Measurements from ENCODE around the gene PPM1H. TPM values are rescaled to one million over a fixed set of nuclear protein-coding genes. Genes with fewer than 3 reads are reported as not detected.

Gene PPM1H
- total and polyA plus RNA-seq, 2 of the 8 experiments (the other 6 are each of a cell fraction or from before 2014, with no cell fraction given), result 16.4 to 36.1 TPM

GRCh38 chr12:62653304-62653703 is 281.6 kb downstream of the PPM1H start:
- Histone ChIP-seq H3K27me3 (replicated peaks in 1 of 4; ENCODE audit: control insufficient read depth in 3 of 4, extremely low read depth in 1 of 4, insufficient read depth in 3 of 4, low read length in 3 of 4) (peaks cover 7 to 22% (median 14%) of the 10 kb centered on the region in 4 experiments), H2BK20ac (ENCODE audit: low read length) (no peak overlapping the region), H4K91ac (replicated peaks; ENCODE audit: insufficient read length, low read length) (no peak overlapping the region), H3K18ac (ENCODE audit: extremely low read depth, low read length) (no peak overlapping the region), H3K79me2 (ENCODE audit: control insufficient read depth in 1 of 2, insufficient read depth in 2 of 2, low read length in 2 of 2) (no peaks in the 10 kb centered on the region), H3K4me2 (ENCODE audit: insufficient read depth in 1 of 2, low read depth in 2 of 2, low read length in 2 of 2) (peak overlapping the region; percentile 40 to 67; a peak in 3 of 4 replicates), H4K8ac (ENCODE audit: extremely low read depth, insufficient read depth, low read length) (no peak overlapping the region), H3K9ac (replicated peaks in 1 of 4; ENCODE audit: extremely low read depth in 1 of 4, low read depth in 3 of 4, low read length in 3 of 4) (no peak overlapping the region), H3K56ac (replicated peaks; ENCODE audit: insufficient read length, low read depth, low read length) (no peak overlapping the region), H2AFZ (ENCODE audit: low read length) (no peak overlapping the region), H2BK15ac (ENCODE audit: low read length) (no peak overlapping the region), H4K5ac (ENCODE audit: insufficient read length, low read depth, low read length) (no peak overlapping the region), H3K9me3 (ENCODE audit: insufficient read depth in 2 of 2, low read depth in 1 of 2, low read length in 1 of 2) (no peaks in the 10 kb centered on the region), H3K4ac (replicated peaks; ENCODE audit: insufficient read length, low read depth, low read length) (no peak overlapping the region), H2BK120ac (replicated peaks; ENCODE audit: low read depth, low read length) (no peak overlapping the region), H3K27ac (ENCODE audit: low read depth, low read length) (no peak overlapping the region), H2BK12ac (ENCODE audit: low read depth, low read length) (no peak overlapping the region), H3K4me3 (ENCODE audit: extremely low read depth in 1 of 4, insufficient read depth in 2 of 4, low read depth in 3 of 4, low read length in 4 of 4) (peak overlapping the region in 1 of 4 experiments; percentile 33; a peak in 2 of 8 replicates), H3K4me1 (replicated peaks in 1 of 4; ENCODE audit: control insufficient read depth in 3 of 4, insufficient read depth in 4 of 4, low read length in 3 of 4) (peaks cover 23 to 44% (median 36%) of the 10 kb centered on the region in 4 experiments), H3K23me2 (ENCODE audit: low read depth, low read length) (no peaks in the 10 kb centered on the region), H3K14ac (ENCODE audit: insufficient read length) (no peak overlapping the region), H3K36me3 (ENCODE audit: control insufficient read depth in 2 of 4, insufficient read depth in 4 of 4, low read length in 3 of 4) (no peaks in the 10 kb centered on the region), H3K79me1 (ENCODE audit: low read depth, low read length) (no peaks in the 10 kb centered on the region), H2AK5ac (ENCODE audit: low read depth, low read length) (no peak overlapping the region), H4K20me1 (replicated peaks in 1 of 2; ENCODE audit: control insufficient read depth in 1 of 2, insufficient read depth in 2 of 2, low read length in 2 of 2) (no peaks in the 10 kb centered on the region), H3K23ac (ENCODE audit: insufficient read length) (no peak overlapping the region), H2BK5ac (ENCODE audit: low read depth, low read length) (no peak overlapping the region)
- TF ChIP-seq EZH2 (IDR thresholded peaks at IDR 0.05; ENCODE audit: low read depth, low read length, severe bottlenecking), result peak; percentile 10
- no peak for TF ChIP-seq EP300 (IDR thresholded peaks at IDR 0.05; ENCODE audit: borderline replicate concordance in 1 of 2, low read depth in 2 of 2, low read length in 2 of 2)
- no peak for TF ChIP-seq SIX5 (IDR thresholded peaks at IDR 0.05; ENCODE audit: low read depth, low read length)
- TF ChIP-seq RXRA (IDR thresholded peaks at IDR 0.05; ENCODE audit: insufficient read depth, low read depth, low read length), result no peak
- DNase-seq (ENCODE audit: low read depth in 1 of 2, low spot score in 2 of 2) (no peak), FAIRE-seq (no peak)
- 41% methylated on average over 3 of the region's 3 CpGs; no CpG with 5 or more reads in 1 of the 2 experiments for WGBS, 2 experiments (ENCODE audit: extremely low coverage in 1 of 2, insufficient coverage in 1 of 2, insufficient read length in 1 of 2, insufficient replicate concordance in 2 of 2, low coverage in 1 of 2, low lambda C conversion rate in 2 of 2, missing lambda C conversion rate in 1 of 2)
- ChIA-PET POLR2A (ENCODE audit: partially characterized antibody) (interaction anchor here (0.6 to 3.9 kb wide), 8 partner anchors 9 to 139 kb away, joined by 3 to 20 read pairs (median 4); no protein-coding TSS in a partner anchor), CTCF (ENCODE audit: partially characterized antibody) (interaction anchor here (0.8 to 2.6 kb wide), 6 partner anchors 10 to 85 kb away, joined by 3 to 13 read pairs (median 3); no protein-coding TSS in a partner anchor)
